ENCODE data around the gene BTBD10.

DNA sequence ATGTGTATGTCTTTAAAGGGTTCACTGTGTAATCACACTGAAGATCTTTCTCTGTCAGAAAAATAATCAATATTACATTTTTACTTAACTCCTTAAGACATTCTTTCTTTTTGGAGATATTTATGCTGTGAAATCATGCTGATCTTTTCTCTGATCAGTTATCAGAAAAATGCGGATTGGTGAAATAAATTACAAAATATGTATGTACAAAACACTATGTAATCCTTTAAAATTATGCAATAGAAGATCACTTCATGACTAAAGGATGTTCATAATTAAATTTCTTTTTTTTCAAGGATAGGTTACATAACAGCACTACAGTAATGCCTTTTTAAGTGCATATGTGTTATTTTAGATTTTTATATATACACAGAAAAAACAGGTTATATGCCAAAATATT lies 24.7 kb downstream of the BTBD10 start:
- TF ChIP-seq, protein P1, sequence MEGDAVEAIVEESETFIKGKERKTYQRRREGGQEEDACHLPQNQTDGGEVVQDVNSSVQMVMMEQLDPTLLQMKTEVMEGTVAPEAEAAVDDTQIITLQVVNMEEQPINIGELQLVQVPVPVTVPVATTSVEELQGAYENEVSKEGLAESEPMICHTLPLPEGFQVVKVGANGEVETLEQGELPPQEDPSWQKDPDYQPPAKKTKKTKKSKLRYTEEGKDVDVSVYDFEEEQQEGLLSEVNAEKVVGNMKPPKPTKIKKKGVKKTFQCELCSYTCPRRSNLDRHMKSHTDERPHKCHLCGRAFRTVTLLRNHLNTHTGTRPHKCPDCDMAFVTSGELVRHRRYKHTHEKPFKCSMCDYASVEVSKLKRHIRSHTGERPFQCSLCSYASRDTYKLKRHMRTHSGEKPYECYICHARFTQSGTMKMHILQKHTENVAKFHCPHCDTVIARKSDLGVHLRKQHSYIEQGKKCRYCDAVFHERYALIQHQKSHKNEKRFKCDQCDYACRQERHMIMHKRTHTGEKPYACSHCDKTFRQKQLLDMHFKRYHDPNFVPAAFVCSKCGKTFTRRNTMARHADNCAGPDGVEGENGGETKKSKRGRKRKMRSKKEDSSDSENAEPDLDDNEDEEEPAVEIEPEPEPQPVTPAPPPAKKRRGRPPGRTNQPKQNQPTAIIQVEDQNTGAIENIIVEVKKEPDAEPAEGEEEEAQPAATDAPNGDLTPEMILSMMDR (IDR thresholded peaks at IDR 0.05), result no peak
- no peak for TF ChIP-seq POLR2A (IDR thresholded peaks at IDR 0.05)
